GM12891 (cell line): ENCODE measurements around the gene GAGE10.
A peak's percentile ranks its signal among the peaks of the same experiment; 100 is the strongest.

Experiments used
- POLR2A ChIP-seq: IDR thresholded peaks from 2 replicates; pipeline ENCODE4 v1.6.1; 2011; ENCODE audit warnings: low read depth, low read length, control low read depth
- TAF1 ChIP-seq: IDR thresholded peaks from 2 replicates; pipeline ENCODE4 v1.6.1; 2011; ENCODE audit warnings: low read depth, low read length, control low read depth

DNA sequence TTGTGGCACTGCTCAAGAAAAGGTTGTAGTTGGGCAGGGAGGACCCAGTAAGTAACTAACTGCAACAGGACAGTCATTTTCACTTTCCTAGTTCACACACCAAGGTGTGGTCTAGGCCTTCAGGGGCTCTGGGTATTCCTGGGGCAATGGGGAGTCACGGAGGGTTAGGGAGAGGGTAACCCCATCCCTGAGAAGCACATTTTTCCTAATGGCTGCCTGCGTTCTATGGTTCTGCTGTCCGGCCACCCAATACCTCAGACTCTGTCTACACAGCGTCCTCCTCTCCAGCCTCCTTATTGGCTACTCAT lies 34.8 kb upstream of the GAGE10 start:
- TF ChIP-seq POLR2A (no peak; the same call in 1 of the 2 replicates), TAF1 (0 out of 2 replicates have a peak, but pooled peaks have one; percentile 44)
